ENCODE results near the gene KRTCAP3. TPM values are rescaled to one million over a fixed set of nuclear protein-coding genes. Genes with fewer than 3 reads are reported as not detected.
"Not testable (repeated sequence)": the region's sequence is repeated elsewhere in the genome, so short reads cannot be mapped to it uniquely, and the experiment has no call there.

KRTCAP3 gene
- total RNA-seq, 2 donors from 2014 or later = 0.68 TPM; not detected in 1

DNA sequence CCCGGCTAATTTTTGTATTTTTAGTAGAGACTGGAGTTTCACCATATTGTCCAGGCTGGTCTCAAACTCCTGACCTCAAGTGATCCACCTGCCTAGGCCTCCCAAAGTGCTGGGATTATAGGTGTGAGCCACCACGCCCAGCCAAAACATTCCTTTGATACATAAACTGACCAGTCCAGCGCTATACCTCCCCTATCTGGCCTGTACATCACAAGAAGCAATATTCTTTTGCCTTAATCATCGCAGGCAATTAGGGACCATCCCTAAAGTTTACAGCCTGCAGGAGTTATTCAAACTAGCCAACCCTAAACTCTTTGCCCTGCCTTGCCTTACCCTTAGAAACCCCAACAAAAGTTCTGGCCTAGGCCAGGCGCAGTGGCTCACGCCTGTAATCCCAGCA is 26.0 kb upstream of the KRTCAP3 start:
- Histone ChIP-seq H3K27me3 (replicated peaks; ENCODE audit: insufficient read depth) (no peaks in the 10 kb centered on the region), H3K36me3 (no peaks in the 10 kb centered on the region), H3K27ac (no peak overlapping the region), H3K4me1 (ENCODE audit: control insufficient read depth in 1 of 2, low read depth in 2 of 2) (no peaks in the 10 kb centered on the region), H3K9me3 (no peaks in the 10 kb centered on the region), H3K4me3 (no peak overlapping the region)
- DNase-seq (ENCODE audit: low spot score) (no peak), ATAC-seq (ENCODE audit: insufficient number of reproducible peaks, low FRiP score, low read depth) (no peak)
- no peak for TF ChIP-seq CTCF (IDR thresholded peaks at IDR 0.05)

DNA sequence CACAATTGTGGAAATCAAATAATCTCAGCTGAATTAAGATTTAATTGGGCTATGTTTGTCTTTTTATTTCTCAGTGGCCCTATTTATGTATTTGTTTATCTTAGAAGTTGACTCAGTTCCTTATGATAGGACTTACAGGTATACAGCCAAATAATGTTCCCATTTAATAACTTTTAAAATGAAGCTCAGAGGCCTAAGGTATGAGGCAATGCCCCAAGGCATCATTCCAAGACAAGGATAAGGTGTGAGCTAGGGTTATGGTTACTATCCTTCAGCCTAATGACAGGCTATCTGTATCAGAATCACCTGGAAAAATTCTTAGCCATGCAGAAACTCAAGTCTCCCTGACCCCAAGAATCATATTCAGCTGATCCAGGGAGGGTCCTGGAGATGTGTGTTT is 21.2 kb upstream of the KRTCAP3 start:
- Histone ChIP-seq H3K27me3 (replicated peaks; ENCODE audit: insufficient read depth) (no peaks in the 10 kb centered on the region), H3K4me1 (ENCODE audit: control insufficient read depth in 1 of 2, low read depth in 2 of 2) (no peaks in the 10 kb centered on the region), H3K27ac (no peak overlapping the region), H3K4me3 (no peak overlapping the region), H3K36me3 (no peaks in the 10 kb centered on the region), H3K9me3 (no peaks in the 10 kb centered on the region)
- no peak for TF ChIP-seq CTCF (IDR thresholded peaks at IDR 0.05)
- DNase-seq (ENCODE audit: low spot score) = no peak
- ATAC-seq (ENCODE audit: insufficient number of reproducible peaks, low FRiP score, low read depth) = no peak

GRCh38 chr2:27421660-27422250 is 20.4 kb upstream of the KRTCAP3 start:
- H3K27me3 ChIP-seq (replicated peaks; ENCODE audit: insufficient read depth) = no peaks in the 10 kb centered on the region

DNA sequence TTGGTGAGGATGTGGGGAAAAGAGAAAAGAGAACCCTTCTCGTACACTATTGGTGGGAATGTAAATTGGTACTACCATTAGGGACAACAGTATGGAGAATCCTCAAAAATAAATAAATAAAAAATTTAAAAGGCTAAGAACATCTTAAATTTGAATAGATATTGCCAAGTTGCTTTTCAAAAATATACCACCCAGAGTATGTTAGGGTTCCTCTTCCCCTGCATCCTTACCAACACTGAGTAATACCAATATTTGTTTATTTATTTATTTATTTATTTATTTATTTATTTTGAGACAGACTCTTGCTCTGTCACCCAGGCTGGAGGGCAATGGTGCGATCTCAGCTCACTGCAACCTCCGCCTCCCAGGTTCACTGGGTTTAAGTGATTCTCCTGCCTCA is 19.2 kb upstream of the KRTCAP3 start:
- DNase-seq (ENCODE audit: low spot score) (no peak), ATAC-seq (ENCODE audit: insufficient number of reproducible peaks, low FRiP score, low read depth) (no peak)
- Histone ChIP-seq H3K36me3 (no peaks in the 10 kb centered on the region), H3K4me1 (ENCODE audit: control insufficient read depth in 1 of 2, low read depth in 2 of 2) (peaks cover 0 to 6% of the 10 kb centered on the region in 2 donors), H3K4me3 (no peak overlapping the region), H3K9me3 (no peaks in the 10 kb centered on the region), H3K27ac (no peak overlapping the region), H3K27me3 (replicated peaks; ENCODE audit: insufficient read depth) (no peaks in the 10 kb centered on the region)
- no peak for TF ChIP-seq CTCF (IDR thresholded peaks at IDR 0.05)

More at GRCh38 chr2:27421660-27422250, 20.4 kb upstream of the KRTCAP3 start:
- no peak overlapping the region for H3K4me3 ChIP-seq
- TF ChIP-seq CTCF (IDR thresholded peaks at IDR 0.05) = no peak
- no peaks in the 10 kb centered on the region for H3K9me3 ChIP-seq
- H3K36me3 ChIP-seq = no peaks in the 10 kb centered on the region
- no peak for DNase-seq (ENCODE audit: low spot score)
- no peaks in the 10 kb centered on the region for H3K4me1 ChIP-seq (ENCODE audit: control insufficient read depth in 1 of 2, low read depth in 2 of 2)
- ATAC-seq (ENCODE audit: insufficient number of reproducible peaks, low FRiP score, low read depth) = no peak
- no peak overlapping the region for H3K27ac ChIP-seq

- not testable (repeated sequence) for H3K27ac ChIP-seq; ATAC-seq (ENCODE audit: insufficient number of reproducible peaks, low FRiP score, low read depth); DNase-seq (ENCODE audit: low spot score); H3K36me3 ChIP-seq; H3K27me3 ChIP-seq (replicated peaks; ENCODE audit: insufficient read depth); H3K4me3 ChIP-seq; H3K9me3 ChIP-seq
- H3K4me1 ChIP-seq (ENCODE audit: control insufficient read depth in 1 of 2, low read depth in 2 of 2) = peaks cover 4 to 12% of the 10 kb centered on the region in 2 donors
Measured at GRCh38 chr2:27425039-27425438, 17.1 kb upstream of the KRTCAP3 start.

DNA sequence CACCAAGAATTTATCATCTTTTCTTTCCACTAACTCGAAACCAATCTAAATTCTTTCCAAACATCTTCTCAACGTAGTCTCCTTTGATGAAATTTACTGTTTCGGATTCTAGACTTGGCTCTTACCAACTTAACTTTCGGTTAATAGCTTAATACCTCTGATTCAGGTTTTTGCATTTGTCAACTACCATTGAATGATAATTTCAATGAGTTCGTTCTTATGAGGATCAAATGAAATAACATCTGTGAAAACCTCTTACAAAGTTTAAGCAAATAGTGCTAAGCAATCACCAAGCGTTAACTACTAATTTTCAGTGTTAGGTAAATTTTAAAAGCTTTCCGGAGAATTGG is 14.3 kb upstream of the KRTCAP3 start:
- DNase-seq (ENCODE audit: low spot score) = no peak
- Histone ChIP-seq H3K36me3 (no peaks in the 10 kb centered on the region), H3K4me3 (peak overlapping the region; percentile 95), H3K4me1 (ENCODE audit: control insufficient read depth in 1 of 2, low read depth in 2 of 2) (peaks cover 22 to 39% of the 10 kb centered on the region in 2 donors), H3K27me3 (replicated peaks; ENCODE audit: insufficient read depth) (no peaks in the 10 kb centered on the region), H3K9me3 (no peaks in the 10 kb centered on the region), H3K27ac (peak overlapping the region; percentile 96)
- no peak for ATAC-seq (ENCODE audit: insufficient number of reproducible peaks, low FRiP score, low read depth)
- no peak for TF ChIP-seq CTCF (IDR thresholded peaks at IDR 0.05)
